Measurements from ENCODE around the gene IFIT3.

- TF ChIP-seq EZH2 (IDR thresholded peaks at IDR 0.05; ENCODE audit: borderline replicate concordance, low read depth, low read length, severe bottlenecking) (no peak), CTCF (IDR thresholded peaks at IDR 0.05; ENCODE audit: borderline replicate concordance, extremely low read depth, low read length, poor library complexity, severe bottlenecking) (no peak)
These were observed 40.3 kb downstream of the IFIT3 start for GRCh38 chr10:89368129-89368528.
